GM12878 (cell line): ENCODE results near the gene CRB2. TPM values are rescaled to one million over a fixed set of nuclear protein-coding genes. Genes with fewer than 3 reads are reported as not detected.

Source experiments
- ATAC-seq: fragments of 200-7000 bp; cut with Tn5 transposase; 3 replicates; pipeline ENCODE4 v1.9.1; 2020; ENCODE audit warnings: mild to moderate bottlenecking, moderate library complexity
- BruUV-seq: library from RNA; stranded (reverse); fragments of 400-500 nt; replicated peaks from 2 replicates; lab custom pipeline; 2021; lab: Mats Ljungman, UMichigan
- CTCF ChIA-PET: fragments of 300-600 bp; sonication (Branson Sonifier 250); formaldehyde crosslinking; extraction: SDS; loops from one replicate; lab custom pipeline; 2021; ENCODE audit warnings: inconsistent platforms; lab: Yijun Ruan, JAX
- POLR2A ChIA-PET: fragments of 350-600 bp; formaldehyde crosslinking; extraction: SDS; loops from one replicate; lab custom pipeline; 2021; ENCODE audit warnings: inconsistent platforms; lab: Charles Lee
- RAD21 ChIA-PET: fragments of 300-600 bp; sonication (Branson Sonifier 250); formaldehyde crosslinking; loops from one replicate; lab custom pipeline; 2023; ENCODE audit warnings: antibody characterized with exemption; ENCODE audit not compliant: unreplicated experiment; lab: Charles Lee
- SMC1A ChIA-PET: fragments of 300-600 bp; sonication (Branson Sonifier 250); formaldehyde crosslinking; loops from one replicate; lab custom pipeline; 2023; ENCODE audit not compliant: unreplicated experiment, uncharacterized antibody; lab: Charles Lee
- DNase-seq: peaks from one replicate; pipeline ENCODE4 v3.0.0-alpha.2; 2011; ENCODE audit warnings: low read depth, low spot score
- FAIRE-seq: peaks from 3 replicates; lab custom pipeline; 2011; peaks lifted over from hg19 to GRCh38; lab: Jason Lieb, UNC
- H2AFZ ChIP-seq: 2 replicates; pipeline ENCODE4 v1.6.0; 2011; ENCODE audit warnings: low read depth, low read length, control low read depth; ENCODE audit not compliant: control insufficient read depth
- H3K27ac ChIP-seq: 2 replicates; pipeline ENCODE4 v1.5.1; 2011; ENCODE audit warnings: control low read depth; ENCODE audit not compliant: control insufficient read depth, insufficient read depth
- H3K27me3 ChIP-seq, 2 experiments: replicated peaks in 1 of 2; 2 replicates each; pipeline versions ENCODE4 v1.6.0 to v1.6.1; 2011; ENCODE audit warnings: low read length in 1 of 2; ENCODE audit not compliant: control insufficient read depth in 2 of 2, insufficient read depth in 2 of 2
- H3K36me3 ChIP-seq, 2 experiments: 2 replicates each; pipeline ENCODE4 v1.5.1; 2011; ENCODE audit warnings: low read length in 1 of 2; ENCODE audit not compliant: control insufficient read depth in 2 of 2, insufficient read depth in 2 of 2
- H3K4me1 ChIP-seq: 2 replicates; pipeline ENCODE4 v1.6.1; 2011; ENCODE audit warnings: mild to moderate bottlenecking, low read length, moderate library complexity, mixed read lengths; ENCODE audit not compliant: control insufficient read depth, insufficient read depth
- H3K4me2 ChIP-seq: 2 replicates; pipeline ENCODE4 v1.6.0; 2011; ENCODE audit warnings: control low read depth; ENCODE audit not compliant: control insufficient read depth, insufficient read depth
- H3K4me3 ChIP-seq: fragments of 200-600 bp; sonication (generic); 2 replicates; pipeline ENCODE4 v1.5.1; 2016
- H3K79me2 ChIP-seq: 2 replicates; pipeline ENCODE4 v1.6.0; 2011; ENCODE audit warnings: low read length; ENCODE audit not compliant: control insufficient read depth, insufficient read depth
- H3K9ac ChIP-seq: 2 replicates; pipeline ENCODE4 v1.8.0; 2011; ENCODE audit warnings: low read length, control low read depth, mixed read lengths; ENCODE audit not compliant: control insufficient read depth, insufficient read depth
- H3K9me3 ChIP-seq: replicated peaks from 3 replicates; pipeline ENCODE4 v1.5.1; 2011; ENCODE audit warnings: mild to moderate bottlenecking, low read length; ENCODE audit not compliant: control insufficient read depth, insufficient read depth
- H4K20me1 ChIP-seq: 2 replicates; pipeline ENCODE4 v1.6.0; 2011; ENCODE audit not compliant: control insufficient read depth, insufficient read depth
- BCLAF1 ChIP-seq: fragments of 450-650 bp; IDR thresholded peaks from 2 replicates; pipeline ENCODE4 v1.6.1; 2017; ENCODE audit warnings: antibody characterized with exemption, mild to moderate bottlenecking, moderate library complexity
- BRCA1 ChIP-seq: IDR thresholded peaks from 2 replicates; pipeline ENCODE4 v1.6.1; 2011; ENCODE audit warnings: low read depth, low read length, improper control_type of control experiment
- CHD4 ChIP-seq: fragments of 200-600 bp; sonication (generic); IDR thresholded peaks from 2 replicates; pipeline ENCODE4 v1.6.1; 2016; ENCODE audit warnings: mild to moderate bottlenecking
- DPF2 ChIP-seq: fragments of 450-650 bp; IDR thresholded peaks from 2 replicates; pipeline ENCODE4 v1.6.1; 2017; ENCODE audit warnings: mild to moderate bottlenecking
- E2F4 ChIP-seq: IDR thresholded peaks from 2 replicates; pipeline ENCODE4 v1.6.1; 2012; ENCODE audit warnings: low read depth, low read length, improper control_type of control experiment
- GABPA ChIP-seq: IDR thresholded peaks from 2 replicates; pipeline ENCODE4 v1.6.1; 2014; ENCODE audit warnings: antibody characterized with exemption, low read depth, mild to moderate bottlenecking, inconsistent platforms
- HDAC6 ChIP-seq: fragments of 200-600 bp; sonication (generic); IDR thresholded peaks from one replicate; pipeline ENCODE4 v1.8.0; 2017; ENCODE audit warnings: antibody characterized with exemption; ENCODE audit not compliant: unreplicated experiment
- IKZF2 ChIP-seq, 2 experiments: fragments of 450-650 bp; IDR thresholded peaks; 2 replicates each; pipeline ENCODE4 v1.6.1; 2017; ENCODE audit warnings: mild to moderate bottlenecking in 2 of 2, moderate library complexity in 2 of 2
- JUNB ChIP-seq: IDR thresholded peaks from 2 replicates; pipeline ENCODE4 v1.6.1; 2016; ENCODE audit warnings: antibody characterized with exemption, mild to moderate bottlenecking
- MAX ChIP-seq: IDR thresholded peaks from 2 replicates; pipeline ENCODE4 v1.6.1; 2012; ENCODE audit warnings: low read depth, low read length, improper control_type of control experiment
- MLLT1 ChIP-seq: fragments of 450-650 bp; IDR thresholded peaks from 2 replicates; pipeline ENCODE4 v1.6.1; 2016; ENCODE audit warnings: mild to moderate bottlenecking
- MTA2 ChIP-seq: fragments of 450-650 bp; IDR thresholded peaks from 2 replicates; pipeline ENCODE4 v1.6.1; 2016; ENCODE audit warnings: low read depth, mild to moderate bottlenecking, moderate library complexity
- SMARCA5 ChIP-seq: fragments of 450-650 bp; IDR thresholded peaks from 2 replicates; pipeline ENCODE4 v1.6.1; 2017; ENCODE audit warnings: mild to moderate bottlenecking
- SREBF2 ChIP-seq: IDR thresholded peaks from 2 replicates; pipeline ENCODE4 v1.6.1; 2012; ENCODE audit warnings: mild to moderate bottlenecking, low read length
- TAF1 ChIP-seq: IDR thresholded peaks from 2 replicates; pipeline ENCODE4 v1.6.1; 2011; ENCODE audit warnings: mild to moderate bottlenecking, low read depth, low read length, borderline replicate concordance
- TBL1XR1 ChIP-seq: IDR thresholded peaks from 2 replicates; pipeline ENCODE4 v1.6.1; 2012; ENCODE audit warnings: low read depth, low read length, improper control_type of control experiment
- ZNF24 ChIP-seq: fragments of 450-650 bp; IDR thresholded peaks from 2 replicates; pipeline ENCODE4 v1.6.1; 2017; ENCODE audit warnings: antibody characterized with exemption, mild to moderate bottlenecking
- WGBS: methylation state at CpG from one replicate; pipeline ENCODE4 v1.1.6; 2016; ENCODE audit warnings: low lambda C conversion rate; ENCODE audit not compliant: insufficient replicate concordance, insufficient coverage; ENCODE audit errors: missing lambda C conversion rate; 5-methylcytosine and 5-hydroxymethylcytosine counted together
- in situ Hi-C: fragments of 300-500 bp; cut with MboI; formaldehyde crosslinking; loops from 9 replicates; pipeline ENCODE4 v1.14.3; 2018; ENCODE audit warnings: mixed read lengths
- intact Hi-C: fragments of 100-400 bp; cut with micrococcal nuclease; formaldehyde crosslinking; loops from one replicate; pipeline ENCODE4 v1.14.2; 2022; ENCODE audit not compliant: unreplicated experiment
- polyA plus RNA-seq, 11 experiments: library from polyadenylated mRNA; depleted of rRNA in 4 of 11; unstranded in 6 of 11; stranded (reverse) in 5 of 11; fragments of >200 nt; fragmentation: Nextera tagmentation in 4 of 11; fragmentation: Illumina TruSeq in 1 of 11; extraction: Ambion mirVana in 4 of 11; extraction: Trizol in 1 of 11; gene quantifications; 1 replicate in 1 of 11; 2 replicates in 10 of 11; pipeline versions ENCODE4 v1.2.1 to v1.2.3, GENCODE V29; 2011 to 2016; ENCODE audit warnings: inconsistent platforms in 2 of 11, missing spikeins in 2 of 11, low read depth in 1 of 11
- total RNA-seq, 4 experiments: library from RNA; depleted of rRNA in 3 of 4; stranded (reverse); fragments of >200 nt in 3 of 4; fragmentation: Illumina TruSeq in 1 of 4; extraction: Trizol in 1 of 4; gene quantifications; 2 replicates each; pipeline versions ENCODE4 v1.2.1 to v1.2.3, GENCODE V29; 2013 to 2021

Gene CRB2
- total and polyA plus RNA-seq, 10 of the 15 experiments (the other 5 are each of a cell fraction or from before 2014, with no cell fraction given) = 0.01 to 0.80 (median 0.23) TPM; not detected in 3

GRCh38 chr9:123361731-123362510 lies 5.9 kb downstream of the CRB2 start:
- DNase-seq (no peak), FAIRE-seq (no peak), ATAC-seq (no peak)
- WGBS = 54% methylated on average over 11 of the region's 11 CpGs
- Histone ChIP-seq H3K36me3 (no peaks in the 10 kb centered on the region), H3K79me2 (no peaks in the 10 kb centered on the region), H3K4me1 (peaks cover 17% of the 10 kb centered on the region), H2AFZ (no peak overlapping the region), H3K9ac (no peak overlapping the region), H3K4me2 (no peak overlapping the region), H3K27ac (no peak overlapping the region), H3K4me3 (no peak overlapping the region), H3K9me3 (no peaks in the 10 kb centered on the region), H3K27me3 (no peaks in the 10 kb centered on the region; a peak in 1 of 4 replicates), H4K20me1 (no peaks in the 10 kb centered on the region)
- RAD21 ChIA-PET = no interaction called here
- CTCF ChIA-PET = no interaction called here
- in situ Hi-C loops = no loop called here
- POLR2A ChIA-PET = no interaction called here
- no peak for TF ChIP-seq HDAC6
- TF ChIP-seq IKZF2 (IDR thresholded peaks at IDR 0.05) = no peak
- no peak for TF ChIP-seq BCLAF1
- no peak for TF ChIP-seq E2F4
- no peak for TF ChIP-seq ZNF24
- no peak for TF ChIP-seq GABPA
- no peak for TF ChIP-seq SREBF2
- TF ChIP-seq DPF2 = no peak
- no peak for TF ChIP-seq TAF1
- no peak for TF ChIP-seq MTA2
- TF ChIP-seq BRCA1 = no peak
- no peak for TF ChIP-seq MLLT1
- no peak for TF ChIP-seq TBL1XR1
- TF ChIP-seq CHD4 = no peak
- no peak for TF ChIP-seq MAX
- no peak for TF ChIP-seq JUNB
- TF ChIP-seq SMARCA5 = no peak
- SMC1A ChIA-PET = no interaction called here
- no TSS peak for BruUV-seq
- intact Hi-C loops = no loop called here
